H54 (cell line): ENCODE data around the gene HACD1.
A peak's percentile ranks its signal among the peaks of the same experiment; 100 is the strongest.

Experiments used
- DNase-seq: peaks from one replicate; pipeline ENCODE4 v3.0.0; 2011; ENCODE audit warnings: low spot score, mixed read lengths; ENCODE audit not compliant: insufficient read length
- FAIRE-seq: peaks from 3 replicates; lab custom pipeline; 2011; peaks lifted over from hg19 to GRCh38; lab: Jason Lieb, UNC
- POLR2A ChIP-seq: IDR thresholded peaks from 2 replicates; pipeline ENCODE4 v1.6.1; 2011; ENCODE audit warnings: low read depth, mild to moderate bottlenecking, low read length

The HACD1 gene

DNA sequence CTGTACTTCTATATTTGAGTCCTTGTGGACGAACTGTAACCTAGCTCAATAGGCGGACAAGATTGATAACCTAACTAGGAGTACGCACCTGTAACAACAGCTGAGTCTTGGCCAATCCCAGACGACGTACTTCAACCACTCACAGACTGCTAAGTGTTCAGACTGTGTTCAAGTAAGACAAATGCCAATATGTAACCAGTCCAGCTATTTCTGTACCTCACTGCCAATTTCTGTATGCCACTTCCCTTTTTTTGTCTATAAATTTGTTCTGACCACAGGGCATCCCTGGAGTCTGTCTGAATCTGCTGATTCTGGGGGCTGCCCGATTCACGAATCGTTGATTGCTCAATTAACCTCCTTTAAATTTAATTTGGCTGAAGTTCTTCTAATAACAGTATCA, 32.2 kb downstream of the HACD1 start:
- DNase-seq = no peak
- TF ChIP-seq POLR2A = no peak
- no peak for FAIRE-seq

DNA sequence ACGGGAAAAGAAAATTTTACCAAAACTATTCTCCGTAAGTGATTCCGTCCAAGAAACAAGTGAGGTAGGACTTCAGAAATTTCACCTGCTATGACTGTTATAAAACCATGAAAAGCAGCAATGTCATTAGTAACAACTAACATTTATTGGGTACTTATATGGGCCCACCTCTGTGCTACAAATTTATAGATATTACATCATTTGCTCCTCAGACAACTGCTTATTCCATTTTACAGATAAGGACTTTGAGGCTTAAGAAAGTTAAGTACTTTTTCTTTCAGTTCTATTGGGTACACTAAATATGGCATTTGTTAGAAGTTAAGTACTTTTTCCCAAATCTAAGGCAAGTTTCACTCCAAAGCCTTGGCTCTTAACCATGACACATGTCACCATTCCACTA, 36.3 kb downstream of the HACD1 start:
- no peak for DNase-seq

DNA sequence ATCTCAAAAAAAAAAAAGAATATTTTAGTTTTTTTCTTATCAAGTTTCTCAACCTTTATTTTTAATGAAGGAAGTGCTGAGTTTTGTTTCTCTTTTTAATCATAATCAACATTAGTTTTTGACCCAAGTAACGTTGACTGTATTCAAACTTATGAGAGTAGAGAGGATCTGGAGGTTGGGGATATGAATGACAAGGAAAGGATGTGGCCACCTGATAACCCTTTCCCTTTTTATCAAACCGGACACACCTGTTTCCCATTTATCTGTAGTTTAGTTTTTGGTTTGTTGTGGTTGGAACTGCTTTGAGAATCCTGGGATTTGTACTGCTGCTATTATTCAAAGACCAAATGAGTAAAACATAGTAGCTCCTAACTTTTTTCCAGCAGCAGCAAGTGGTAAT, 38.6 kb downstream of the HACD1 start:
- no peak for TF ChIP-seq POLR2A
- no peak for DNase-seq
- FAIRE-seq = no peak

More for the DNA sequence above, 36.3 kb downstream of the HACD1 start:
- no peak for FAIRE-seq
- no peak for TF ChIP-seq POLR2A

DNA sequence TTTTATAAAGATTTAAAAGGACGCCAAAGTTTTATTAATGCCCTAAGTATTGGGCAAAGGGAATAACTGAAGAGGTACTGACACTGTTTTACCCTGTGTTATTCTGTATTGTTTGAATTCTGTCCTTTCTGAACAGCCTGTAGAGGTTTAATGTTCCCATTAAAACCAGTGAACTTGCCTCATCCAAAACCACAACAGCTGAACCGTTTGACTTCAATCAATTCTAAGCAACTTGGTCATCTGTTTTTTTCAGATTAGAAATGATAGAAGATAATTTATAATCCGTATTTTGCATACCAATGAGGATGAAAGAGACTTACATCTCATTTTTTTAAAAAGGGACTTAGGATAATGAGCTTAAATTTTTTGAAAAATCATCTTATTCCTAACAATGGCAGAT, 40.4 kb downstream of the HACD1 start:
- TF ChIP-seq POLR2A = no peak
- FAIRE-seq = no peak
- no peak for DNase-seq

DNA sequence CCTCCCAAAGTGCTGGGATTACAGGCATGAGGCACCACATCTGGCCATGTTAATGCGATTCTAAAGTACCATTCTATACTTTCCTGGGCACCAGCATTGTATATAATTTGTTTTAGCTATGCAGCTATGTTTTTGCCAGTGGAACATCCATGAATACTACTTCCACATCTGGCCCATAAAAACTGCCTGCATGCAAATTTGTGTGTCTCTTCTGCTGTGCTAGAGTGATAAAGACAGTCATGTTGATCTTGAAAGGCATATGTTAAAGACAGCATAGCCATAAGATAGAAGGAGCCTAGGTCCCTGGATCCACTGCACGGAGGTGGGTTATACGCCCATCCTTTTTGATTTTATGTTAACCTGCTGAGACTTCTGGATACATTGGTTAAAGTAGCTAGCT, 52.3 kb downstream of the HACD1 start:
- no peak for TF ChIP-seq POLR2A
- FAIRE-seq = no peak
- no peak for DNase-seq

DNA sequence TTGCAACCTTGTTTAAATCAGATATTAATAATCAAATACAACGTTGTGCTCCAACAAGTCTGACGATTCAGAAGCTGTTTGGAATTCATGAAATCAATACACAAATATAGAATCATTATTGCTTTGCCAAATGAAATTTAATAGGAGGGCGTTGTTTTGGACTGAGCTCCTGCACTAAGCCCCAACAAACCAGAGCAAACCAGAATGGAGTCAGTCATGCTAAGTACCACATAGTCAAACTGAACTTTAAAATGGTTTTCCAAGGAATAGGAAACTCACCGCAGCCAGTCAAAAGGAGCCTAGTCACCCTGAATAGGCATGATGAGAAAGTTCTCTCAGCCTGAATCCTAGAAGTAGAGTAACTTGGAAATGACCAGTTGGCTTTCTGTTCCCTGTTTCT, 53.7 kb downstream of the HACD1 start:
- no peak for DNase-seq
- no peak for TF ChIP-seq POLR2A
- FAIRE-seq = no peak

DNA sequence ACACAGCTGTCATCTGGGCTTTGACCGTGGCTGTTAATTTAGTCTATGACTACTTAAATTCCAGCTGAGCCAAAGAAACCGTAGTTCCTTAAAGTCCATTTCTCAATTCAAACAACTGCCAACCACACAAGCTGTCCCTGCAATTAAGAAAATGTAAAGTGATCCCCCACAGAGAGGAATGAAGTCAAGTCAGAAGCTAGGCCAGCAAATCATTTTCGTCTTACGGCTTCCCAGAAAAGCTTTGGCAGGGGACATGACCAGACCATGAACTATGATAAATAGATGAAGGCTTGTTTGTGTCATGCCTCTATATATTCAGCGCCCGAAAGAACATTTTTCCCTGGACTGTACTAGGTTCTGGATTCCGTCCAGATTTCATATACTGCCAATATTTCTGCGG, 54.6 kb downstream of the HACD1 start:
- FAIRE-seq (peak; percentile 90), DNase-seq (no peak)
- TF ChIP-seq POLR2A = no peak

DNA sequence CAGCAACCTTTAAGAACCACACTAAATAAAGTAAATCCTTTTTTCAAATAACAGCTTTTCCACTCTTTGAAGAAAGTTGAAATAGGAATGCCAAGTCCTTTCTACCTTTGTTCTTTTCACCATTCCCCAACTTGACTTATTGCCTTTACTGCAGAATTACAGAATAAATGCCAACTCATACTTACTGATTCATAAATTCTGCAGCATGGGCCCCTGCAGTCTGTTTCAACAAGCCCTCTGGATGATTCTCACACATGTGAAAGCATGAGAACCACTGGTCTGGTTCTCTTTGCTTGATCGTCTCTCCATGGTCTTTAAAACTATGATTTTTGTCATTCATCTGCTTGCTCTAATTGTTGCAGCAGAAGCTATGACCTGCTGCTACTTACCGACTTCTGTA, 56.1 kb downstream of the HACD1 start:
- DNase-seq (no peak), FAIRE-seq (no peak)
- no peak for TF ChIP-seq POLR2A

DNA sequence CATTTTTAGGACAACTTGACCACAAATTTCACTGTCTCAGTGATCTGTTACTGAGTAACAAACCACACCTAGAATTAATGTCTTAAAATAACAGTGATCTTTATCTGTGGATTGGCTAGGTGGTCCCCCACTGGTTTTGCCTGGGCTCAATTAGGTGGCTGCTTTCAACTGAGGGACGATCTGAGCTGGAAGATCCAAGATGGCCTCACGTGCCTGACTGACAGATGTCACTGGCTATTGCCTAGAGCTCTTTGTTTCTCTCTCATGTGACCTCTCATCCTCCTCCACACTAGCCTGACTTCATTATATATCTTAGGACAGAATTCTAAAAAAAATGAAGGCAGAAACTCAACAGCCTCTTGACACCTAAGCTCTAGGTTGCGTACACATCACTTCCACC, 59.7 kb downstream of the HACD1 start:
- FAIRE-seq (no peak), DNase-seq (no peak)
- TF ChIP-seq POLR2A = no peak

DNA sequence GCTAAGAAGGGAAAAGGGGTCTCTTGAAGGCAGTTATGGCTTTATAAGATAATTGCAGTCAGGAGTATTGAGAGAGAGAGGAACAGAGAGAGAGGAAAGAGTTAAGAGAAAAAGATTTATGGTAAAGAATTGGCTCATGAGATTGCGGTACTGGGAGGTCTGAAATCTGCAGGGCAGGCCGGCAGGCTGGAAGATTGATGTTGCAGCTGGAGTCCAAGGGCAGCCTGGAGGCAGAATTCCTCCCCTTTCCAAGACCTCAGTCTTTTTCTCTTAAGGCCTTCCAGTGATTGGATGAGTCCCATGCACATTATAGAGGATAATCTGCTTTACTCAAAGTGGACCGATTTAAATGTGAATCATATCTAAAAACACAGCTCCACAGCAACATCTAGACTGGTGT, 68.4 kb downstream of the HACD1 start:
- DNase-seq (no peak), FAIRE-seq (no peak)
- TF ChIP-seq POLR2A = no peak

DNA sequence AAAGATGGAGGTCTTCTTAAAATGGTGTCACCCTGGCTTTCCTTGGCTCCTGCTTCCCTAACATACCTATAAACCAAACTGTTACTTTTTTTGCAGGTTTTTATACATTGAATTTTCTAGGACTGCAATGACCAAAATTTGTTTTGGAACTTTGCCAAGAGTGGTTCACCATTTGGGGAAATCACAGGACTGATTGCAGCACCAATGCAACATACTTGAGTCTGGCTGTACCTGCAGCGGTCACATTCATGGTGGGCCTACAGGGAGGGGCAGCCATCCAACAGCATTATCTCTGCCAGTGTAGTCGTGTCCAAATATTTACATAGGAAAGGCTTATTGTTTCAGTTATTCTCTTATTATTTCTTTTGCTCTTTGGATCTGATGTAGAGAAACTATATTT, 69.0 kb downstream of the HACD1 start:
- FAIRE-seq (no peak), DNase-seq (no peak)
- no peak for TF ChIP-seq POLR2A

DNA sequence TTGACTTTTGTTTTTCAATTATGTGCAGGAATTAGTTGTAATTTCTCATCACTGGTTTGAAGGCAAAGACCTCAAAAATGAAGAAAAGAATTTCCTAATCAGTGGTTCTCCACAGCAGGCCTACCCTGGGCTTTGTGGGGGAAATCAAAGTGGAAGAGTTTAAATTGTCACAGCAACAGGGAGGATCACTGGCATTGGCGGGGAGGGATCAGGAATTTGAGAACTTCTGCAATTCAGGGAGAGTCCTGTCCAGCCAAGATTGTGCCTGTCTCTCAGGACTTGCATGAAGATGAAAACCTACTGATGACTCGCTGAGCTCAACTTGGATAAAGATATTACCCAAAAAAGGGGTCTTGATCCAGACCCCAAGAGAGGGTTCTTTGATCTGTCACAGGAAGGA, 70.1 kb downstream of the HACD1 start:
- no peak for FAIRE-seq
- no peak for TF ChIP-seq POLR2A
- no peak for DNase-seq

DNA sequence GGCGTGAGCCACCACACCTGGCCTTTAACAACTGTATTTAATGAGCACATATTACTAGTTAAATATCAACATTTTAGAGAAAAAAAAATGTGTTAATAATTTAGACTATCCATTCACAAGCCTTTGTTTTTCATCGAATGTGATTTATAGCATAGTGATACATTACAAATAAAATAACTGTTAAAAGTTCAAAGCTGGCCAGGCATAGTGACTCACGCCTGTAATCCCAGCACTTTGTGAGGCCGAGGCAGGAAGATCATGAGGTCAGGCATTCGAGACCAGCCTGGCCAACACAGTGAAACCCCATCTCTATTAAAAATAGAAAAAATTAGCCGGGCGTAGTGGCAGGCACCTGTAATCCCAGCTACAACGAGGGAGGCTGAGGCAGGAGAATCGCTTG, 72.7 kb downstream of the HACD1 start:
- FAIRE-seq (no peak), DNase-seq (no peak)
- no peak for TF ChIP-seq POLR2A
